NCI-H1694 treated with DMSO at 0.1 percent for 48 hours (cell line): ENCODE data around the gene CLBA1.

Experiments used
- DNase-seq: peaks from one replicate; lab custom pipeline; 2025; lab: John Stamatoyannopoulos, UW

The CLBA1 gene

GRCh38 chr14:104968541-104969401 is 16.8 kb upstream of the CLBA1 start:
- no peak for DNase-seq

GRCh38 chr14:104969741-104970230 is 15.8 kb upstream of the CLBA1 start:
- DNase-seq: no peak

- no peak for DNase-seq
These were observed 15.1 kb upstream of the CLBA1 start for GRCh38 chr14:104970231-104971068.

- no peak for DNase-seq
These were observed 13.9 kb upstream of the CLBA1 start for GRCh38 chr14:104971447-104972240.

- DNase-seq: no peak
These were observed 13.1 kb upstream of the CLBA1 start for GRCh38 chr14:104972301-104973134.

GRCh38 chr14:104973135-104973384 is 12.5 kb upstream of the CLBA1 start:
- DNase-seq: no peak

- DNase-seq: no peak
These were observed 12.0 kb upstream of the CLBA1 start for GRCh38 chr14:104973385-104974145.

GRCh38 chr14:104974146-104974541 is 11.4 kb upstream of the CLBA1 start:
- DNase-seq: no peak

GRCh38 chr14:104974665-104975390 is 10.8 kb upstream of the CLBA1 start:
- DNase-seq: no peak

GRCh38 chr14:104975481-104976197 is 9.9 kb upstream of the CLBA1 start:
- DNase-seq: peak; percentile 49

GRCh38 chr14:104976198-104977007 is 9.2 kb upstream of the CLBA1 start:
- DNase-seq: peak; percentile 78

GRCh38 chr14:104977008-104977680 is 8.4 kb upstream of the CLBA1 start:
- DNase-seq: no peak

GRCh38 chr14:104977681-104978653 is 7.6 kb upstream of the CLBA1 start, which contains the start of gene AHNAK2:
TSS of gene AHNAK2 (minus strand) at chr14:104978374. CDS start at chr14:104978237, 137 bp downstream.
- peak; percentile 71 for DNase-seq

GRCh38 chr14:104978746-104979691 is 6.6 kb upstream of the CLBA1 start:
- no peak for DNase-seq
